Esophagus squamous epithelium (tissue), 5 donors: ENCODE results near the gene S100A1. TPM values are rescaled to one million over a fixed set of nuclear protein-coding genes. Genes with fewer than 3 reads are reported as not detected.
A peak's percentile ranks its signal among the peaks of the same experiment; 100 is the strongest.
"Not testable (repeated sequence)": the region's sequence is repeated elsewhere in the genome, so short reads cannot be mapped to it uniquely, and the experiment has no call there.

Source experiments
- DNase-seq: peaks from one replicate; lab custom pipeline; 2025; lab: John Stamatoyannopoulos, UW
- H3K27ac ChIP-seq, 4 donors: fragments of 200-600 bp; sonication (generic); one replicate each; pipeline ENCODE4 v1.5.1; 2016 to 2019; ENCODE audit warnings: mild to moderate bottlenecking in 1 of 4
- H3K27me3 ChIP-seq, 4 donors: fragments of 200-600 bp; sonication (generic); 1 replicate in 3 of 4; 2 replicates in 1 of 4; pipeline versions ENCODE4 v1.5.1 to v1.6.0; 2017 to 2021; ENCODE audit warnings: antibody characterized with exemption in 1 of 4
- H3K36me3 ChIP-seq, 3 donors: fragments of 200-600 bp; sonication (generic); one replicate each; pipeline ENCODE4 v1.5.1; 2016 to 2019
- H3K4me1 ChIP-seq, 3 donors: fragments of 200-600 bp; sonication (generic); one replicate each; pipeline ENCODE4 v1.5.1; 2017 to 2019
- H3K4me3 ChIP-seq, 4 donors: fragments of 200-600 bp; sonication (generic); 1 replicate in 3 of 4; 2 replicates in 1 of 4; pipeline ENCODE4 v1.5.1; 2016 to 2019; ENCODE audit warnings: mild to moderate bottlenecking in 2 of 4, moderate library complexity in 1 of 4
- H3K9me3 ChIP-seq, 3 donors: fragments of 200-600 bp; sonication (generic); one replicate each; pipeline ENCODE4 v1.5.1; 2016 to 2019
- POLR2A ChIP-seq, 4 donors: fragments of 450-650 bp; IDR thresholded peaks; one replicate each; pipeline ENCODE4 v1.6.1; 2017; ENCODE audit warnings: antibody characterized with exemption in 4 of 4, mild to moderate bottlenecking in 4 of 4, moderate library complexity in 3 of 4
- WGBS, 2 donors: methylation state at CpG; one replicate each; pipeline ENCODE4 v1.1.5; 2018; 5-methylcytosine and 5-hydroxymethylcytosine counted together
- intact Hi-C: fragments of 100-400 bp; cut with DNase I; formaldehyde crosslinking; loops from one replicate; pipeline ENCODE4 v1.15.0; 2022
- total RNA-seq, 4 donors: library from RNA; depleted of rRNA; stranded (reverse); fragments of >200 nt; gene quantifications; one replicate each; pipeline ENCODE4 v1.1.0, GENCODE V29; 2016
- TF ChIP-seq, protein P1 (sequence below), 6 experiments: fragments of 450-650 bp in 4 of 6; fragments of 200-600 bp in 2 of 6; sonication (generic) in 2 of 6; IDR thresholded peaks; one replicate each; pipeline ENCODE4 v1.5.1; 2016 to 2019; ENCODE audit warnings: antibody characterized with exemption in 6 of 6, mild to moderate bottlenecking in 4 of 6, moderate library complexity in 4 of 6
- donor health status: DM: yes; HTN: yes; CAD: no.

Gene S100A1
- total RNA-seq, 4 donors from 2014 or later, result 1.8 TPM; not detected in 3

DNA sequence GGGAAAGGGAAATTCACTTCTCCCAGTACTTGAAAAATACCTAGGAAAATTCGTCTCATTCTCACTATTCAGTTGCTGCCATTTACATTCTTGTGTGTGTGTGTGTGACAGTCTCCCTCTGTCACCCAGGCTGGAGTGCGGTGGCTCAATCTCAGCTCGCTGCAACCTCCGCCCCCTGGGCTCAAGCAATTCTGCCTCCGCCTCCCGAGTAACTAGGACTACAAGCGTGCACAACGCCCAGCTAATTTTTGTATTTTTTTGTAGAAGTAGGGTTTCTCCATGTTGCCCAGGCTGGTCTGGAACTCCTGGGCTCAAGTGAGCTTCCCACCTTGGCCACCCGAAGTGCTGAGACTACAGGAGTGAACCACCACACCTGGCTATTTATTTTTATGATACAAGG lies 31.4 kb downstream of the S100A1 start:
- H3K9me3 ChIP-seq, result no peaks in the 10 kb centered on the region
- intact Hi-C loops, result no loop called here
- 76 to 77% methylated on average over 7 to 9 of the region's 9 CpGs for WGBS, 2 donors

DNA sequence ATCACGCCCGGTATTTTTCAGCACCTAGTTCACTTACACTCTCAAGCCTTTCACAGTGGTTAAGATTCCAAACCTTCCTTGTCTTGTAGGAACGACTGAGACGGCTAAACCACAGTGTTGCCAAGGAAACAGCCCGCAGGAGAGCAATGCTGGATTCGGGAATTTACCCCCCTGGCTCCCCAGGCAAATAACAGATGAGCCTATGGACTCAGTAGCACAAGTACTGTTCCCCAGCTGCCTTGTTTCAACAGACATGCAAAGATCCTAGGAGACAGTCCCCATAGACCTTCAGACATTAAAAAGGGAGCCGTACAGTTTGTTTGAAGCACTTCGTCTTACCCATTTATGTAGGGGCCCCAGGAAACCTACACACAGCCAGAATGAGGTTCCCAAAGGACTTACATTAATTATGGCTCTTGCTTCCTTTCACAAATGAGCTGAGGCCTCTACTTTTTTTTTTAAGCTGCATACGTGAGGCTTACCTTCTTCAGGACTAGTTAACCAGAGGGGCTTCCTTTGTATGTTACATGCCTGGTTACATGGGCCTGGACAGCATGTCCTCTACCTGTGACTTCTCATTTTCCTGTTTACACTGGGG lies 33.0 kb downstream of the S100A1 start:
- DNase-seq, result no peak
- H3K9me3 ChIP-seq, result no peaks in the 10 kb centered on the region
- H3K4me1 ChIP-seq, result peaks cover 11 to 22% (median 11%) of the 10 kb centered on the region in 3 donors
- H3K36me3 ChIP-seq, result peaks cover 25 to 64% (median 55%) of the 10 kb centered on the region in 3 donors
- WGBS, 2 donors, result 67 to 73% methylated on average over 8 to 9 of the region's 9 CpGs
- TF ChIP-seq POLR2A (IDR thresholded peaks at IDR 0.05), result no peak
- TF ChIP-seq, protein P1, sequence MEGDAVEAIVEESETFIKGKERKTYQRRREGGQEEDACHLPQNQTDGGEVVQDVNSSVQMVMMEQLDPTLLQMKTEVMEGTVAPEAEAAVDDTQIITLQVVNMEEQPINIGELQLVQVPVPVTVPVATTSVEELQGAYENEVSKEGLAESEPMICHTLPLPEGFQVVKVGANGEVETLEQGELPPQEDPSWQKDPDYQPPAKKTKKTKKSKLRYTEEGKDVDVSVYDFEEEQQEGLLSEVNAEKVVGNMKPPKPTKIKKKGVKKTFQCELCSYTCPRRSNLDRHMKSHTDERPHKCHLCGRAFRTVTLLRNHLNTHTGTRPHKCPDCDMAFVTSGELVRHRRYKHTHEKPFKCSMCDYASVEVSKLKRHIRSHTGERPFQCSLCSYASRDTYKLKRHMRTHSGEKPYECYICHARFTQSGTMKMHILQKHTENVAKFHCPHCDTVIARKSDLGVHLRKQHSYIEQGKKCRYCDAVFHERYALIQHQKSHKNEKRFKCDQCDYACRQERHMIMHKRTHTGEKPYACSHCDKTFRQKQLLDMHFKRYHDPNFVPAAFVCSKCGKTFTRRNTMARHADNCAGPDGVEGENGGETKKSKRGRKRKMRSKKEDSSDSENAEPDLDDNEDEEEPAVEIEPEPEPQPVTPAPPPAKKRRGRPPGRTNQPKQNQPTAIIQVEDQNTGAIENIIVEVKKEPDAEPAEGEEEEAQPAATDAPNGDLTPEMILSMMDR (IDR thresholded peaks at IDR 0.05), result no peak
- intact Hi-C loops, result no loop called here
- no peak overlapping the region for H3K27ac ChIP-seq
- H3K4me3 ChIP-seq, result no peak overlapping the region
- H3K27me3 ChIP-seq, result no peaks in the 10 kb centered on the region

More for the DNA sequence above, 31.4 kb downstream of the S100A1 start:
- peaks cover 11 to 22% (median 11%) of the 10 kb centered on the region in 3 donors for H3K4me1 ChIP-seq
- no peaks in the 10 kb centered on the region for H3K27me3 ChIP-seq
- peak overlapping the region in 3 of 4 donors; percentile 91 to 99 (median 99) for H3K27ac ChIP-seq
- no peak for TF ChIP-seq POLR2A (IDR thresholded peaks at IDR 0.05)
- TF ChIP-seq, protein P1 (IDR thresholded peaks at IDR 0.05), result no peak
- DNase-seq, result no peak
- peak overlapping the region; percentile 61 to 88 (median 80) for H3K4me3 ChIP-seq
- H3K36me3 ChIP-seq, result peaks cover 16 to 49% (median 39%) of the 10 kb centered on the region in 3 donors

DNA sequence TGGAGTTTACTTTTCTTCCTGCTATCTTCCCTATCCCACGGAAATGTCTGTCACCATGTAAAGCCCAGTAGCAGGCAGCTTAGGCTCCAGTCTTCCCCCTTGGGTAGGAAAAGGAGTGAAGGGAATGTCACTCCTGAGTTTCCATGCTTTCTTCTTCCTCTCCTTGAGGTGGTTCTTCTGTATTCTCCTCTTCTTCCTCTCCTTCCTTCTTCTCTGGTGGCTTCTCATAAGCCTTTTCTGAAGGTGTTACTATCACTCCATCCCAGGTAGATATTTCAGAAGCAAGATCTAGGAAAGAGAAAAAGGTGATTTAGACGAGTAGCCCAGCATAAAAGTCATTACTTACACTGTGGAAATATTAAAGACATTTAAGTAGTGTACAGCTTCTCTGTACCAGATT lies 34.0 kb downstream of the S100A1 start:
- Histone ChIP-seq H3K27ac (no peak overlapping the region), H3K36me3 (peaks cover 34 to 75% (median 65%) of the 10 kb centered on the region in 3 donors), H3K27me3 (no peaks in the 10 kb centered on the region), H3K4me3 (no peak overlapping the region), H3K9me3 (no peaks in the 10 kb centered on the region), H3K4me1 (peaks cover 11 to 22% (median 11%) of the 10 kb centered on the region in 3 donors)
- no peak for TF ChIP-seq POLR2A (IDR thresholded peaks at IDR 0.05)
- TF ChIP-seq, protein P1 (IDR thresholded peaks at IDR 0.05), result no peak
- DNase-seq, result no peak
- WGBS, 2 donors, result 39 to 56% methylated on average over 2 of the region's 2 CpGs
- intact Hi-C loops, result no loop called here

DNA sequence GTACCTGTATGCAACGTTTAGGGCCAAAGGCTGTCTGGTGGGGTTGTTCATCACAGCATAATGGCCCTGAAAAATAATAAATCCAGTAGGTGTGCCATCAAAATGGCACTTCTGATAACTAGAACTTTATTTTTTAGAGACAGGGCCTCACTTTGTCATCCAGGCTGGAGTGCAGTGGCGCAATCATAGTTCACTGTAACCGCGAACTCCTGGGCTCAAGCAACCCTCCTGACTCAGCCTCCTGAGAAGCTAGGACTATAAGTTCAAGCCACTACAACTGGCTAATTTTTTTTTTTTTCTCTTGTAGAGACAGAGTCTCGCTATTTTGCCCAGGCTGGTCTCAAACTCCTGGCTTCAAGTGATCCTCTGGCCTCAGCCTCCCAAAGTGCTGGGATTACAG lies 35.0 kb downstream of the S100A1 start:
- 75 to 82% methylated on average over 5 of the region's 5 CpGs for WGBS, 2 donors
- Histone ChIP-seq H3K4me3 (no peak overlapping the region), H3K9me3 (no peaks in the 10 kb centered on the region), H3K36me3 (peaks cover 43 to 84% (median 75%) of the 10 kb centered on the region in 3 donors), H3K27ac (no peak overlapping the region), H3K4me1 (peaks cover 11 to 21% (median 11%) of the 10 kb centered on the region in 3 donors), H3K27me3 (no peaks in the 10 kb centered on the region)
- no peak for DNase-seq
- TF ChIP-seq, protein P1 (IDR thresholded peaks at IDR 0.05), result no peak
- TF ChIP-seq POLR2A (IDR thresholded peaks at IDR 0.05), result no peak
- intact Hi-C loops, result no loop called here

DNA sequence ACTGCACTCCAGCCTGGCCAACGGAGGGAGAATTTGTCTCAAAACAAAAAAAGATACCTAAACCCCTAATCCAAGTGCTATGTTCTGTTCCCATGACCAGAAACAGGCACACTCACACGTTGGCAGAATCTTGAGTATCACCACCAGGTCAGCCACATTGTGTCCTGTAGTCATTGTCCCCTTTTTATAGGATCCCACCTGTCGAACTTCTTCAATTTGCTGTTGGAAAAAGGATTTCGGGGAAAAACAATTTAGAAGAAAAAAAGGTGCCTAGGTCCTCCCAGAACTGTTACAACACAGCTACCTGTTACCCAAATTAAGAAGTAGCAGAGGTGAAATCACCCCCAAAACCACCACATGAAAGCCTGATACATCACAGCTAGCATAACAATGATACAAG lies 39.2 kb downstream of the S100A1 start:
- Histone ChIP-seq H3K9me3 (no peaks in the 10 kb centered on the region), H3K36me3 (peaks cover 32 to 72% (median 64%) of the 10 kb centered on the region in 3 donors), H3K4me1 (peaks cover 9 to 37% (median 12%) of the 10 kb centered on the region in 3 donors), H3K27me3 (no peaks in the 10 kb centered on the region), H3K4me3 (no peak overlapping the region), H3K27ac (no peak overlapping the region)
- WGBS, 2 donors, result 88 to 90% methylated on average over 3 to 4 of the region's 4 CpGs
- DNase-seq, result no peak
- TF ChIP-seq, protein P1 (IDR thresholded peaks at IDR 0.05), result no peak
- no peak for TF ChIP-seq POLR2A (IDR thresholded peaks at IDR 0.05)
- intact Hi-C loops, result no loop called here

DNA sequence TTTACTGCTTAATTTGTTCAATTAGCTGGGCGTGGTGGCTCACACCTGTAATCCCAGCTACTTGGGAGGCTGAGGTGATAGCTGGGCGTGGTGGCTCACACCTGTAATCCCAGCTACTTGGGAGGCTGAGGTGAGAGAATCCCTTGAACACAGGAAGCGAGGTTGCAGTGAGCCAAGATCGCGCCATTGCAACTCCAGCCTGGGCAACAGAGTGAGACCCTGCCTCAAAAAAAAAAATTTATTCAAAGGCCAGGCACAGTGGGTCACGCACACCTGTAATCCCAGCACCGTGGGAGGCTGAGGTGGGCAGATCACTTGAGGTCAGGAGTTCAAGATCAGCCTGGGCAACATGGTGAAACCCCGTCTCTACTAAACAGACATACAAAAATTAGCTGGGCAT lies 40.4 kb downstream of the S100A1 start:
- H3K27me3 ChIP-seq, DNase-seq, H3K4me3 ChIP-seq, intact Hi-C loops, H3K9me3 ChIP-seq: not testable (repeated sequence)
- Histone ChIP-seq H3K27ac (peak overlapping the region in 2 of 4 donors; percentile 1 to 12), H3K36me3 (peaks cover 32 to 60% (median 51%) of the 10 kb centered on the region in 3 donors), H3K4me1 (peaks cover 9 to 37% (median 12%) of the 10 kb centered on the region in 3 donors)
- WGBS, 2 donors, result 89 to 96% methylated on average over 7 of the region's 8 CpGs
